ENCODE data around the gene KLF1. TPM values are rescaled to one million over a fixed set of nuclear protein-coding genes. Genes with fewer than 3 reads are reported as not detected.

The KLF1 gene
- total RNA-seq, 1 experiment from 2014 or later, result not detected

- intact Hi-C loops (cut with micrococcal nuclease), result no loop called here
- no peak overlapping the region for H2AFZ ChIP-seq (ENCODE audit: low read depth, low read length, poor library complexity, severe bottlenecking)
- peaks cover 32% of the 10 kb centered on the region; the same call in 1 of the 2 replicates for H3K79me2 ChIP-seq (ENCODE audit: insufficient read depth, low read length)
- no peak for ATAC-seq
- no peak overlapping the region for H3K27ac ChIP-seq (ENCODE audit: low read depth, low read length)
- BruUV-seq (replicated peaks), result no TSS peak
- no peaks in the 10 kb centered on the region for H3K9me2 ChIP-seq (ENCODE audit: insufficient read depth)
- peaks cover 5 to 11% of the 10 kb centered on the region in 2 experiments; a peak in 1 of 4 replicates for H3K36me3 ChIP-seq (ENCODE audit: control insufficient read depth in 1 of 2, insufficient read depth in 2 of 2, low read length in 2 of 2)
- no peaks in the 10 kb centered on the region for H3K9me3 ChIP-seq (ENCODE audit: control insufficient read depth in 1 of 2, insufficient read depth in 1 of 2, low read depth in 1 of 2, low read length in 2 of 2)
- no peaks in the 10 kb centered on the region for H3K27me3 ChIP-seq (ENCODE audit: insufficient read depth, low read length)
- no peak overlapping the region for H3K4me2 ChIP-seq (ENCODE audit: low read length)
- TF ChIP-seq, protein P1, sequence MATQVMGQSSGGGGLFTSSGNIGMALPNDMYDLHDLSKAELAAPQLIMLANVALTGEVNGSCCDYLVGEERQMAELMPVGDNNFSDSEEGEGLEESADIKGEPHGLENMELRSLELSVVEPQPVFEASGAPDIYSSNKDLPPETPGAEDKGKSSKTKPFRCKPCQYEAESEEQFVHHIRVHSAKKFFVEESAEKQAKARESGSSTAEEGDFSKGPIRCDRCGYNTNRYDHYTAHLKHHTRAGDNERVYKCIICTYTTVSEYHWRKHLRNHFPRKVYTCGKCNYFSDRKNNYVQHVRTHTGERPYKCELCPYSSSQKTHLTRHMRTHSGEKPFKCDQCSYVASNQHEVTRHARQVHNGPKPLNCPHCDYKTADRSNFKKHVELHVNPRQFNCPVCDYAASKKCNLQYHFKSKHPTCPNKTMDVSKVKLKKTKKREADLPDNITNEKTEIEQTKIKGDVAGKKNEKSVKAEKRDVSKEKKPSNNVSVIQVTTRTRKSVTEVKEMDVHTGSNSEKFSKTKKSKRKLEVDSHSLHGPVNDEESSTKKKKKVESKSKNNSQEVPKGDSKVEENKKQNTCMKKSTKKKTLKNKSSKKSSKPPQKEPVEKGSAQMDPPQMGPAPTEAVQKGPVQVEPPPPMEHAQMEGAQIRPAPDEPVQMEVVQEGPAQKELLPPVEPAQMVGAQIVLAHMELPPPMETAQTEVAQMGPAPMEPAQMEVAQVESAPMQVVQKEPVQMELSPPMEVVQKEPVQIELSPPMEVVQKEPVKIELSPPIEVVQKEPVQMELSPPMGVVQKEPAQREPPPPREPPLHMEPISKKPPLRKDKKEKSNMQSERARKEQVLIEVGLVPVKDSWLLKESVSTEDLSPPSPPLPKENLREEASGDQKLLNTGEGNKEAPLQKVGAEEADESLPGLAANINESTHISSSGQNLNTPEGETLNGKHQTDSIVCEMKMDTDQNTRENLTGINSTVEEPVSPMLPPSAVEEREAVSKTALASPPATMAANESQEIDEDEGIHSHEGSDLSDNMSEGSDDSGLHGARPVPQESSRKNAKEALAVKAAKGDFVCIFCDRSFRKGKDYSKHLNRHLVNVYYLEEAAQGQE (IDR thresholded peaks at IDR 0.05; ENCODE audit: low read depth), result no peak
- TF ChIP-seq ZFX (IDR thresholded peaks at IDR 0.05), result no peak
- no peak for TF ChIP-seq EGR1 (IDR thresholded peaks at IDR 0.05; ENCODE audit: low read depth)
- TF ChIP-seq MAX (IDR thresholded peaks at IDR 0.05), result no peak
- no peak for TF ChIP-seq EZH2 (IDR thresholded peaks at IDR 0.05)
- no peak for TF ChIP-seq ELF1 (IDR thresholded peaks at IDR 0.05; ENCODE audit: borderline replicate concordance, low read depth)
- no peak for TF ChIP-seq FOSL1 (IDR thresholded peaks at IDR 0.05; ENCODE audit: low read depth)
- no peak for TF ChIP-seq POLR2AphosphoS5 (IDR thresholded peaks at IDR 0.05; ENCODE audit: low read depth, low read length)
- H4K20me1 ChIP-seq (ENCODE audit: insufficient read depth), result no peaks in the 10 kb centered on the region
- CTCF ChIA-PET, result interaction anchor here (0.6 to 1.3 kb wide), 3 partner anchors 68 to 84 kb away, joined by 3 to 4 read pairs (median 3); no protein-coding TSS in a partner anchor
- RAD21 ChIA-PET (ENCODE audit: low non-redundant PET in 1 of 2, low total read pairs in 2 of 2, uncharacterized antibody in 2 of 2, unreplicated experiment in 2 of 2), result no interaction called here
- H3K4me1 ChIP-seq (ENCODE audit: control insufficient read depth in 1 of 2, insufficient read depth in 2 of 2, low read length in 2 of 2), result peaks cover 14 to 38% of the 10 kb centered on the region in 2 experiments; a peak in 3 of 4 replicates
- POLR2A ChIA-PET, result no interaction called here
- DNase-seq (ENCODE audit: low read depth, low spot score), result no peak
- H3K9ac ChIP-seq (ENCODE audit: low read length), result no peak overlapping the region
- no peak overlapping the region for H3K4me3 ChIP-seq (replicated peaks in 1 of 2; ENCODE audit: low read depth in 1 of 2, low read length in 2 of 2)
Observed at GRCh38 chr19:12843999-12844732, 42.8 kb downstream of the KLF1 start.
